Measurements from ENCODE around the gene UBA1. TPM values are rescaled to one million over a fixed set of nuclear protein-coding genes. Genes with fewer than 3 reads are reported as not detected.

UBA1 gene
- polyA plus RNA-seq, 6 donors from 2014 or later: 151 to 190 (median 174) TPM

Other genes starting within 250 kb of the UBA1 start
- gene RGN, start 115.4 kb upstream of the UBA1 start, polyA plus RNA-seq (ENCODE audit: low read depth in 6 of 6): not detected
- gene NDUFB11, start 49.1 kb upstream of the UBA1 start, polyA plus RNA-seq (ENCODE audit: low read depth in 6 of 6): 100 to 1,000 TPM; 135 to 163 (median 144) TPM
- 10 to 100 TPM; 11.4 to 33.9 (median 22.1) TPM for gene RBM10, start 48.6 kb upstream of the UBA1 start, polyA plus RNA-seq (ENCODE audit: low read depth in 6 of 6)
- gene CDK16, start 24.9 kb downstream of the UBA1 start, polyA plus RNA-seq (ENCODE audit: low read depth in 6 of 6): 10 to 100 TPM in 1 of 6 donors, 1 to 10 TPM in 5; 3.9 to 19.9 (median 7.2) TPM
- 100 to 1,000 TPM in 3 of 6 donors, 10 to 100 TPM in 3; 88.3 to 145 (median 98.7) TPM for gene USP11, start 39.2 kb downstream of the UBA1 start, polyA plus RNA-seq (ENCODE audit: low read depth in 6 of 6)
- 1 to 10 TPM in 1 of 6 donors, under 1 TPM in 4, not detected in 1; 0.23 to 1.3 (median 0.73) TPM for gene ZNF157, start 176.7 kb downstream of the UBA1 start, polyA plus RNA-seq (ENCODE audit: low read depth in 6 of 6)